CD14-positive monocyte (primary cell): ENCODE results near the gene SYNDIG1. TPM values are rescaled to one million over a fixed set of nuclear protein-coding genes. Genes with fewer than 3 reads are reported as not detected.

Experiments
- DNase-seq, 3 donors: peaks; one replicate each; pipeline ENCODE4 v3.0.0-alpha.2; 2011 to 2022
- H2AFZ ChIP-seq: 2 replicates; pipeline ENCODE4 v1.6.0; 2012; ENCODE audit warnings: mild to moderate bottlenecking, low read depth, low read length, inconsistent platforms; ENCODE audit not compliant: insufficient read depth, poor library complexity, severe bottlenecking
- H3K27ac ChIP-seq, 2 donors: 1 replicate in 1 of 2; 2 replicates in 1 of 2; pipeline ENCODE4 v1.5.1; 2012 to 2013; ENCODE audit warnings: low read length in 2 of 2, control low read depth in 1 of 2, inconsistent platforms in 1 of 2, low read depth in 1 of 2, mild to moderate bottlenecking in 1 of 2
- H3K27me3 ChIP-seq, 2 donors: one replicate each; pipeline versions ENCODE4 v1.6.0 to v1.6.1; 2011 to 2013; ENCODE audit warnings: low read length in 2 of 2; ENCODE audit not compliant: control insufficient read depth in 2 of 2, insufficient read depth in 2 of 2
- H3K36me3 ChIP-seq, 2 donors: replicated peaks in 1 of 2; 1 replicate in 1 of 2; 2 replicates in 1 of 2; pipeline versions ENCODE4 v1.5.1 to v1.6.1; 2012 to 2013; ENCODE audit warnings: low read length in 2 of 2, control low read depth in 1 of 2, inconsistent platforms in 1 of 2, mild to moderate bottlenecking in 1 of 2; ENCODE audit not compliant: insufficient read depth in 2 of 2, control insufficient read depth in 1 of 2
- H3K4me1 ChIP-seq, 2 donors: 1 replicate in 1 of 2; 2 replicates in 1 of 2; pipeline versions ENCODE4 v1.5.1 to v1.6.1; 2012 to 2013; ENCODE audit warnings: low read length in 2 of 2, control low read depth in 1 of 2, inconsistent platforms in 1 of 2, mild to moderate bottlenecking in 1 of 2, moderate library complexity in 1 of 2; ENCODE audit not compliant: insufficient read depth in 2 of 2, control insufficient read depth in 1 of 2
- H3K4me2 ChIP-seq: replicated peaks from 2 replicates; pipeline ENCODE3; 2012; ENCODE audit warnings: low read length, moderate library complexity, mild to moderate bottlenecking; ENCODE audit not compliant: poor library complexity, severe bottlenecking; ENCODE audit errors: extremely low read depth
- H3K4me3 ChIP-seq, 3 experiments: fragments of 200-600 bp in 1 of 3; sonication (generic) in 1 of 3; replicated peaks in 1 of 3; 1 replicate in 2 of 3; 2 replicates in 1 of 3; pipeline ENCODE4 v1.5.1; 2011 to 2013; ENCODE audit warnings: low read length in 3 of 3, mild to moderate bottlenecking in 3 of 3, control low read depth in 2 of 3, low read depth in 2 of 3, inconsistent platforms in 1 of 3, moderate library complexity in 1 of 3
- H3K79me2 ChIP-seq: 2 replicates; pipeline ENCODE4 v1.6.0; 2012; ENCODE audit warnings: mild to moderate bottlenecking, control low read depth, inconsistent platforms, low read length, moderate library complexity; ENCODE audit not compliant: insufficient read depth
- H3K9ac ChIP-seq: 2 replicates; pipeline ENCODE4 v1.6.0; 2017; ENCODE audit warnings: low read length, mild to moderate bottlenecking; ENCODE audit not compliant: insufficient read depth, poor library complexity, severe bottlenecking
- H3K9me3 ChIP-seq, 2 donors: replicated peaks in 1 of 2; 1 replicate in 1 of 2; 2 replicates in 1 of 2; pipeline versions ENCODE4 v1.5.1 to v1.6.1; 2012 to 2013; ENCODE audit warnings: low read length in 2 of 2, control low read depth in 1 of 2; ENCODE audit not compliant: control insufficient read depth in 1 of 2, insufficient read depth in 1 of 2
- H4K20me1 ChIP-seq: 2 replicates; pipeline ENCODE4 v1.6.0; 2012; ENCODE audit warnings: mild to moderate bottlenecking, low read length, control low read depth, moderate library complexity; ENCODE audit not compliant: insufficient read depth
- H3K27ac Mint-ChIP-seq, 7 donors: one replicate each; pipeline ENCODE4 v1.8.0; 2020; ENCODE audit warnings: mild to moderate bottlenecking in 7 of 7, mixed read lengths in 7 of 7, moderate library complexity in 6 of 7, inconsistent platforms in 2 of 7
- H3K27me3 Mint-ChIP-seq, 3 donors: one replicate each; pipeline ENCODE4 v1.8.0; 2021 to 2022; ENCODE audit warnings: low read depth in 3 of 3, mild to moderate bottlenecking in 3 of 3, mixed read lengths in 3 of 3, moderate library complexity in 3 of 3, inconsistent platforms in 1 of 3
- H3K36me3 Mint-ChIP-seq, 2 donors: one replicate each; pipeline ENCODE4 v1.8.0; 2020; ENCODE audit warnings: mixed read lengths in 2 of 2, inconsistent platforms in 1 of 2, mild to moderate bottlenecking in 1 of 2
- H3K4me1 Mint-ChIP-seq: one replicate; pipeline ENCODE4 v1.8.0; 2020; ENCODE audit warnings: mild to moderate bottlenecking, mixed read lengths
- H3K4me3 Mint-ChIP-seq, 2 donors: one replicate each; pipeline ENCODE4 v1.8.0; 2020; ENCODE audit warnings: mild to moderate bottlenecking in 2 of 2, mixed read lengths in 2 of 2, moderate library complexity in 1 of 2
- H3K9me3 Mint-ChIP-seq, 7 donors: one replicate each; pipeline ENCODE4 v1.8.0; 2020 to 2022; ENCODE audit warnings: mixed read lengths in 7 of 7, mild to moderate bottlenecking in 6 of 7, moderate library complexity in 6 of 7, inconsistent platforms in 2 of 7
- WGBS: methylation state at CpG from one replicate; pipeline ENCODE4 v1.1.5; 2013; ENCODE audit warnings: missing lambda C conversion rate; ENCODE audit not compliant: insufficient coverage; 5-methylcytosine and 5-hydroxymethylcytosine counted together
- intact Hi-C, 2 donors: fragments of 100-400 bp; cut with micrococcal nuclease; formaldehyde crosslinking; loops; one replicate each; pipeline versions ENCODE4 v1.15.0 to v1.15.1; 2023
- polyA plus RNA-seq, 3 donors: library from polyadenylated mRNA; depleted of rRNA in 1 of 3; unstranded in 2 of 3; stranded (reverse) in 1 of 3; fragments of 300-500 nt in 2 of 3; fragments of >200 nt in 1 of 3; fragmentation: Illumina TruSeq in 2 of 3; gene quantifications; 1 replicate in 2 of 3; 2 replicates in 1 of 3; pipeline ENCODE4 v1.2.3, GENCODE V29; 2012 to 2021
- TF ChIP-seq, protein P1 (sequence below): fragments of 200-600 bp; IDR thresholded peaks from one replicate; pipeline ENCODE4 v1.8.0; 2022; ENCODE audit warnings: antibody characterized with exemption, mild to moderate bottlenecking

The SYNDIG1 gene
- polyA plus RNA-seq, 3 donors, result not detected

DNA sequence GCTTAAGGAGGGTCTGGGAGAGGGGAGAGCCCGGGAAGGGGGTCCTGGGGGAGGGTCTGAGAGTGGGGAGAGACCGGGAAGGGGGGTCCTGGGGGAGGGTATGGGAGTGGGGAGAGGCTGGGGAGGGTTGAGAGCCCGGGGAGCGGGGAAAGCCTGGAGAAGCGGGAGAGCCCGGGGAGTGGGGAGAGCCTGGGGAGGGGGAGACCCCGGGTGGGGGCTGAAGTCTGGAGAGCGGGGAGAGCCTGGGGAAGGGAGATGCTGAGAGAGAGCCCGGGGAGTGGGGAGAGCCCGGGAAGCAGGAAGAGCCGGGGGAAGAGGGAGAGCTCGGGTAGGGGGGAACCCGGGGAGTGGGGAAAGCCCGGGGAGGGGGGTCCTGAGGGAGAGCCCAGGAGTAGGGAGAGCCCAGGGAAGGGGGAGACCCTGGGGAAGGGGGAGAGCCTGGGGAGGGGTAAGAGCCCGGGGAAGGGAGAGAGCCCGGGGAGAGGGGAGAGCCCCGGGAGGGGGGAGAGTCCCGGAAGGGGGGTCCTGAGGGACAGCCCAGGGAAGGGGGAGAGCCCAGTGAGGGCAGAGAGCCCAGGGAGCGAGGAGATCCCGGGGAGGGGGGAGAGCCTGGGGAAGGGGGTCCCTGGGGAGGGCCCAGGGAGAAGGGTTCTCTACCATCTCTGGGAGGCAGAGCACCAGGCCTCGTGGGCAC, 148.5 kb downstream of the SYNDIG1 start:
- Mint-ChIP-seq H3K4me1 (peaks cover 6% of the 10 kb centered on the region), H3K36me3 (no peaks in the 10 kb centered on the region), H3K27ac (no peak overlapping the region), H3K27me3 (peaks cover 0 to 2% (median 2%) of the 10 kb centered on the region in 3 donors), H3K4me3 (no peak overlapping the region), H3K9me3 (peaks cover 0 to 2% (median 0%) of the 10 kb centered on the region in 7 donors)
- H3K9ac ChIP-seq, result no peak overlapping the region
- no peaks in the 10 kb centered on the region for H3K79me2 ChIP-seq
- no peak overlapping the region for H3K27ac ChIP-seq
- WGBS, result 93% methylated on average over 15 of the region's 21 CpGs
- H3K9me3 ChIP-seq, result no peaks in the 10 kb centered on the region
- intact Hi-C loops, result no loop called here
- no peak overlapping the region for H2AFZ ChIP-seq
- H3K4me1 ChIP-seq, result no peaks in the 10 kb centered on the region
- no peak overlapping the region for H3K4me2 ChIP-seq
- H4K20me1 ChIP-seq, result no peaks in the 10 kb centered on the region
- H3K36me3 ChIP-seq, result no peaks in the 10 kb centered on the region
- H3K27me3 ChIP-seq, result no peaks in the 10 kb centered on the region
- TF ChIP-seq, protein P1, sequence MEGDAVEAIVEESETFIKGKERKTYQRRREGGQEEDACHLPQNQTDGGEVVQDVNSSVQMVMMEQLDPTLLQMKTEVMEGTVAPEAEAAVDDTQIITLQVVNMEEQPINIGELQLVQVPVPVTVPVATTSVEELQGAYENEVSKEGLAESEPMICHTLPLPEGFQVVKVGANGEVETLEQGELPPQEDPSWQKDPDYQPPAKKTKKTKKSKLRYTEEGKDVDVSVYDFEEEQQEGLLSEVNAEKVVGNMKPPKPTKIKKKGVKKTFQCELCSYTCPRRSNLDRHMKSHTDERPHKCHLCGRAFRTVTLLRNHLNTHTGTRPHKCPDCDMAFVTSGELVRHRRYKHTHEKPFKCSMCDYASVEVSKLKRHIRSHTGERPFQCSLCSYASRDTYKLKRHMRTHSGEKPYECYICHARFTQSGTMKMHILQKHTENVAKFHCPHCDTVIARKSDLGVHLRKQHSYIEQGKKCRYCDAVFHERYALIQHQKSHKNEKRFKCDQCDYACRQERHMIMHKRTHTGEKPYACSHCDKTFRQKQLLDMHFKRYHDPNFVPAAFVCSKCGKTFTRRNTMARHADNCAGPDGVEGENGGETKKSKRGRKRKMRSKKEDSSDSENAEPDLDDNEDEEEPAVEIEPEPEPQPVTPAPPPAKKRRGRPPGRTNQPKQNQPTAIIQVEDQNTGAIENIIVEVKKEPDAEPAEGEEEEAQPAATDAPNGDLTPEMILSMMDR, result no peak
- no peak overlapping the region for H3K4me3 ChIP-seq
- DNase-seq, result no peak

DNA sequence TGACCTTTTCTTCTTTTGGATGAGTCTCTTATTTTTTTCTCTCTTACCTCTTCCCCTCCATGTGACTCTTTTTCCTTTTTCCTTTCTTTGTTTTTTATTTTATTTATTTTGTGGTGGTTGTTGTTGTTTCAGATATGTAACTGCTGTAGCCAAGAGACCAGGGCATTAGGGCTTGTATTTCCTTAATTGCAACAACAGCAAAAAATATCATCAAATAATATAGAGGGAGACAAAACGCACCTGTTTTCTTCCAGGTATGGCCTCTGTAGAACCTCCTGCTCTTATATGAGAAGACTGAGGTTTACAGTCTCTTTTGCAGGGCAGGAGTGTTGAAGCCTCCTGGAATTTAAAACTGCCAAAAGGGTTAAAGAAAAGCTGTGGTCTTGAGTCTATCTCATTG, 149.3 kb downstream of the SYNDIG1 start:
- intact Hi-C loops, result no loop called here
- peaks cover 0 to 2% (median 0%) of the 10 kb centered on the region in 7 donors for H3K9me3 Mint-ChIP-seq
- no CpG with 5 or more reads among the region's 1 CpG for WGBS
- H3K27me3 Mint-ChIP-seq, result peaks cover 0 to 2% (median 2%) of the 10 kb centered on the region in 3 donors
- no peak overlapping the region for H3K27ac ChIP-seq
- no peak overlapping the region for H3K9ac ChIP-seq
- no peak for DNase-seq
- no peaks in the 10 kb centered on the region for H4K20me1 ChIP-seq
- no peaks in the 10 kb centered on the region for H3K36me3 Mint-ChIP-seq
- TF ChIP-seq, protein P1, result no peak
- no peaks in the 10 kb centered on the region for H3K9me3 ChIP-seq
- no peak overlapping the region for H3K4me3 Mint-ChIP-seq
- no peak overlapping the region for H2AFZ ChIP-seq
- H3K27ac Mint-ChIP-seq, result no peak overlapping the region
- no peaks in the 10 kb centered on the region for H3K4me1 ChIP-seq
- peaks cover 6% of the 10 kb centered on the region for H3K4me1 Mint-ChIP-seq
- H3K27me3 ChIP-seq, result no peaks in the 10 kb centered on the region
- H3K36me3 ChIP-seq, result no peaks in the 10 kb centered on the region
- H3K4me3 ChIP-seq, result no peak overlapping the region
- H3K79me2 ChIP-seq, result no peaks in the 10 kb centered on the region
- H3K4me2 ChIP-seq, result no peak overlapping the region
